Stimulated activated naive CD8-positive, alpha-beta T cell treated with anti-CD3 and anti-CD28 coated beads, Interleukin-15, Interleukin-2, amounts not matched to agents 100 ng/mL and 50 ng/mL, for 24 hours (primary cell): Measurements from ENCODE around the gene C1orf159.

Experiments
- H3K27ac Mint-ChIP-seq: one replicate; pipeline ENCODE4 v1.8.0; 2021; ENCODE audit warnings: mild to moderate bottlenecking, mixed read lengths
- H3K27me3 Mint-ChIP-seq: one replicate; pipeline ENCODE4 v1.8.0; 2021; ENCODE audit warnings: mixed read lengths
- H3K36me3 Mint-ChIP-seq: one replicate; pipeline ENCODE4 v1.8.0; 2021; ENCODE audit warnings: low read depth, mixed read lengths
- H3K4me1 Mint-ChIP-seq: one replicate; pipeline ENCODE4 v1.8.0; 2021; ENCODE audit warnings: low read depth, mixed read lengths
- H3K4me3 Mint-ChIP-seq: one replicate; pipeline ENCODE4 v1.8.0; 2021; ENCODE audit warnings: mild to moderate bottlenecking, mixed read lengths
- H3K9me3 Mint-ChIP-seq: one replicate; pipeline ENCODE4 v1.8.0; 2021; ENCODE audit warnings: mixed read lengths

Gene C1orf159

GRCh38 chr1:1130206-1131120 is 14.6 kb upstream of the C1orf159 start:
- Mint-ChIP-seq H3K36me3 (no peaks in the 10 kb centered on the region), H3K9me3 (no peaks in the 10 kb centered on the region), H3K27ac (no peak overlapping the region), H3K4me1 (peaks cover 2% of the 10 kb centered on the region), H3K27me3 (no peaks in the 10 kb centered on the region), H3K4me3 (no peak overlapping the region)

DNA sequence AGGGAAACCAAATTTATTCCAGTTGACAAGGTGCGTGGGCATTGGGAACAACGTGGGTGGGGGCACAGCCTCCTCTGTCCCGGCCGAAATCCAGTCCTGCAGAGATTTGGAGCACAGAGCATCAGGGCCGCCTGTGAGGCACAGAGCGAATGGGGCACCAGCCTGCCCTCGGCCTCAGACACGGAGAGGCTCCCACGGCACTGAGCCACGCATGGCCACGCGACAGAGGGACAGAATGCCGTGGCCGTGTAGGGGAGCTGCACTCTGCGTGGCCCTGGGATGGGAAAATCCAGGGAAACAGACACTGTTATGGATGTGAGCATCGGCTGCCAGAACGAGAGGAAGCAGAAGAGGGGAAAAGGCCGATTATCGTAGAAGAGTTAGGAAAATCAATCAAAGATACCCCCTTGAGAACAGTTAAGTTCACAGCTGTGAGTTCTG is 13.5 kb upstream of the C1orf159 start:
- Mint-ChIP-seq H3K9me3 (no peaks in the 10 kb centered on the region), H3K27ac (no peak overlapping the region), H3K27me3 (no peaks in the 10 kb centered on the region), H3K4me1 (no peaks in the 10 kb centered on the region), H3K4me3 (no peak overlapping the region), H3K36me3 (no peaks in the 10 kb centered on the region)

GRCh38 chr1:1128454-1129139 is 12.7 kb upstream of the C1orf159 start:
- H3K9me3 Mint-ChIP-seq = no peaks in the 10 kb centered on the region

DNA sequence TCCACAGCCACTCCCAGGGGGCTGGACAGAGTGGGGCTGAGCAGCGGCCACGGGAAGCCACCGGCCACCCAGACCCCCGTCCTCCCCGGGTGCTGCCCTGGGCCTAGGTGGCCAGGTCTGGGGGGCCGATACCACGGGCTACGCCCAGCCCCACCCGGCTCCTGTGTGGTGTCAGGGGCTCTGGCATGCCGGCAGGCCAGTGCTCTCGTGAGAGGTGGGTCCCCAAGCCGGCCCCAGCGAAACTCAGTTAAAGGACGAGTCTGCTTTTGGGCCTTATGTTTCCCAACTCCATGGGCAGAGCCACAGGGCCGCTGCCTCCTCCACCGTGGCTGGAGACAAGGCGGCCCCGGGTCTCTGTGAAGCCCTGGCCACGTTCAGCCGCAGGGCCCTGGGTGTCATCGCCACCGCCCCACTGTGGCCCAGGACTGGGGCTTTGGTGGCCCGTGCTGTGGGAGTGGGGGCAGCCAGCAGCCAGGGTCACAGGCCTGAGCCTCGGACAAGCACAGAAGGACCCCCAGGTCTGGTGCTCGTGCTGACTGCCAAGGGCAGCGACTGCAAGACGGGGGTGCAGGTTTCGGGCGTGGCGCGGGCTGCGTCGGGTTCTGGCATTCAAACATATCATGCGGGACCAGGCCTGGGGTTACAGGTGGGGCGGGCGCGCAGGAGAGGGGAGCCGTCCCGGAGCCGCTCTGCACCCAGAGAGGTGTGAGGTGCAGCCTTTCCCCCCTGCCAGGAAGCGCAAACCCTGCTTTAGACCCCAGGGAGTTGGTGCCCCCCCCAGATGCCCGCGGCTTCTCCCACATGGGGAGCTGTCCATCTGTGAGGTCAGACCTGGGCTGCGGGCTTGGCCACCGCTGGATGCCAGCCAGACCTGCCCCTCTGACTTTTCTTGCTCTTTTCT is 11.9 kb upstream of the C1orf159 start:
- Mint-ChIP-seq H3K9me3 (no peaks in the 10 kb centered on the region), H3K4me1 (peaks cover 8% of the 10 kb centered on the region), H3K27me3 (no peaks in the 10 kb centered on the region), H3K4me3 (no peak overlapping the region), H3K36me3 (no peaks in the 10 kb centered on the region), H3K27ac (no peak overlapping the region)

More at GRCh38 chr1:1128454-1129139, 12.7 kb upstream of the C1orf159 start:
- peaks cover 3% of the 10 kb centered on the region for H3K4me1 Mint-ChIP-seq
- no peaks in the 10 kb centered on the region for H3K36me3 Mint-ChIP-seq
- no peaks in the 10 kb centered on the region for H3K27me3 Mint-ChIP-seq
- H3K4me3 Mint-ChIP-seq = no peak overlapping the region
- H3K27ac Mint-ChIP-seq = no peak overlapping the region

DNA sequence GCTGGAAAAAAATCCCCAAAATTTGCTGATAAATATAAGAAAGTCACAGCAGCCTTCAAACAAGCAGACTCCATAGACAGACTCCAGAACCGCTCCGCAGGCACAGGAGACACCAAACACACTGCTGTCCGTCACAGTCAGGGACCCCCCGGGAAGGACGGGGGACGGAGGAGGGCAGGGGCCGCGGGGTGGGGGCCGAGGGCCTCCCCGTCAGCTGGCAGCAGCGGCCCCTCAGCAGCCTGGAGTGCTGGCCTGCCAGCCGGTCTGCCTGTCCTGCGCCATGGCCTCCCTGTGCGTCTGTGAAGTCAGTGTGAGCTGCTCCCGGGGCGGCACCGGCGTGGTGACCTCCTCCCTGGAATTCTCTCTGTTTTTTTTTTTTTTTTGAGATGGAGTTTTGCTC is 10.1 kb upstream of the C1orf159 start:
- no peaks in the 10 kb centered on the region for H3K27me3 Mint-ChIP-seq
- no peak overlapping the region for H3K27ac Mint-ChIP-seq
- no peaks in the 10 kb centered on the region for H3K9me3 Mint-ChIP-seq
- peaks cover 11% of the 10 kb centered on the region for H3K4me1 Mint-ChIP-seq
- no peak overlapping the region for H3K4me3 Mint-ChIP-seq
- H3K36me3 Mint-ChIP-seq = no peaks in the 10 kb centered on the region

DNA sequence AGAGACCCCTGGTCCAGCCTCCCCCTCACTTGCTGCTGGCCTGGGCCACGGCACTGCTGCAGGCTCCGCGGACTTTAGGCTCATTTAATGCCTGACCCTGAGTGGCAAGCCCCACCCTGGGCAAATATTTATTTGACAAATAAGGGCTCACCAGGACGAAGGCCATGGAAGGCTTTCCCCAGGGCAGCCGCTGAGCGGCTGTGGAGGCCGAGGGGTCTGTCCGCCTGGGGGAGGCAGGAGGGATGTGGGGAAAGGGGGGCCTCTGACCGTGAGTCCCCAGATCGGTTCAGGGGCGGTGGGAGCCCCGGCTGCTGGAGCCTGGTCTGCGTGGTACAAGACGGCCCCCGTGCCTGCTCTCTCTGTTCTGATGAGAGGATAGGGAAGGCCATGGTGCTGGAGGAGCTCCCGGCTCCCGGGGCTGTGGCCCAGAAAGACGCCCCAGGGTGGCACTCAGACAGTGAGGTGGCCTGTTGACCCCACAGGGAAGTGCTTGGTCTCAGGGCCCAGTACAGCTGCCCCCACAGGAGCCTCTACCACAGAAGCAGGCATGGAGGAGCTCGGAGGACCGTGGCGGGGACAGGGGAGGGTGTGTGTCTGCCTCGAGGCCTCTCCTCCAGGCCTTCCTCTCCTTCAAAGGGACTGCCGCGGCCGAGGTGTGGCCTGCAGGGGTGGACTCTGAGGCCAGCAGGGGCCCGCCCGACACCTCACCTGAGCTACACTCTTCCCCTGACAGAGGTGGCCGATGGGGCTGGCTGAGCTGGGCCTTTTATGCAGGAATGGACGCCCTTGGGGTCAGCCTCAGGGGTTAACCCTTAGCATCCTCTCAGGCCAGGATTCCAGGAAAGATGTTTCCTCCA is 9.1 kb upstream of the C1orf159 start:
- no peak overlapping the region for H3K27ac Mint-ChIP-seq
- peaks cover 11% of the 10 kb centered on the region for H3K4me1 Mint-ChIP-seq

DNA sequence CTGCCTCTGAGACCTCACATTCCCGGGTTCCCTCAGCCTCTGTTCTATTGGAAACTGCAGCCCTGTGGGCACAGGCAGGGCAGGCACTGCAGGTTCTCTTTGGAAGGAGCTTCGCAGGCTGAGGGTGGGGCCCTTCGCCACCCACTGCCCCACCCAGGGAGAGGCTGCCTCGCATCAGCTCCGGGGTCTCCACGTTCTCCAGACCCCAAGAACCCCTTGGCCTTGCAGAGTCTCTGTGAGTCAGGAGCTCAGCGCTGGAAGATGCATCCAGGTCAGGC is 8.6 kb upstream of the C1orf159 start:
- H3K27ac Mint-ChIP-seq = no peak overlapping the region

More for the DNA sequence above, 9.1 kb upstream of the C1orf159 start:
- no peaks in the 10 kb centered on the region for H3K27me3 Mint-ChIP-seq
- no peaks in the 10 kb centered on the region for H3K9me3 Mint-ChIP-seq
- no peaks in the 10 kb centered on the region for H3K36me3 Mint-ChIP-seq
- H3K4me3 Mint-ChIP-seq = no peak overlapping the region

GRCh38 chr1:1123581-1124507 is 8.0 kb upstream of the C1orf159 start:
- H3K9me3 Mint-ChIP-seq = no peaks in the 10 kb centered on the region
- H3K4me3 Mint-ChIP-seq = peak overlapping the region; percentile 41
- peaks cover 7% of the 10 kb centered on the region for H3K27me3 Mint-ChIP-seq
- peak overlapping the region; percentile 40 for H3K27ac Mint-ChIP-seq
- H3K36me3 Mint-ChIP-seq = no peaks in the 10 kb centered on the region
- peaks cover 11% of the 10 kb centered on the region for H3K4me1 Mint-ChIP-seq

More for the DNA sequence above, 8.6 kb upstream of the C1orf159 start:
- Mint-ChIP-seq H3K36me3 (no peaks in the 10 kb centered on the region), H3K27me3 (peaks cover under 1% of the 10 kb centered on the region), H3K9me3 (no peaks in the 10 kb centered on the region), H3K4me3 (no peak overlapping the region), H3K4me1 (peaks cover 11% of the 10 kb centered on the region)

GRCh38 chr1:1122981-1123480 is 7.1 kb upstream of the C1orf159 start:
- peaks cover 11% of the 10 kb centered on the region for H3K27me3 Mint-ChIP-seq
- H3K9me3 Mint-ChIP-seq = no peaks in the 10 kb centered on the region
- no peaks in the 10 kb centered on the region for H3K36me3 Mint-ChIP-seq
- H3K27ac Mint-ChIP-seq = no peak overlapping the region
- no peak overlapping the region for H3K4me3 Mint-ChIP-seq
- peaks cover 11% of the 10 kb centered on the region for H3K4me1 Mint-ChIP-seq

GRCh38 chr1:1122078-1122811 is 6.4 kb upstream of the C1orf159 start:
- Mint-ChIP-seq H3K27ac (no peak overlapping the region), H3K4me1 (peaks cover 16% of the 10 kb centered on the region), H3K4me3 (no peak overlapping the region)

DNA sequence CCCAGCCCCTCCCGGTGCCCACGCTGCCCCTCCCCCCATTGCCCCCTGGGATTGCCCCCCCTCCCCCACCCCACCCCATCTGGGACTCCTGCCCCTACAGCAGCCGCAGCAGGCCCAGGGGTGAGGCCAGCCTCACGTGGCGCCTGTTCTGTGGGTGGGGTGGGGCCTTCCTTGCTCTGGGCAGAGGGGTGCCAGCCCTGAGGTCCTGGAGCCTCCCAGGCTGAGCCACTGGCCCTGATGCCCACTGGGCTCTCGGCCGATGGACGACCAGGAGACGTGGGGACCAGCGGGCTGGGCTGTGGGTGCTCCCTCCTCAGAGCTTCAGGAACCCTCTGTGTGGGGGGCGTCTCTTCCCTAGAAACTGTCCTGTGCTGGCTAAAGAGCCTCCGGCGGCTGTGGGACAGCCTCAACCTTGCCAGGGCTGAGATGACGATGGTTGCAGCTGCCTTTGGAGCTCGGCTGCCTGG is 5.8 kb upstream of the C1orf159 start:
- no peak overlapping the region for H3K4me3 Mint-ChIP-seq
- H3K27me3 Mint-ChIP-seq = peaks cover 11% of the 10 kb centered on the region
- H3K4me1 Mint-ChIP-seq = peaks cover 17% of the 10 kb centered on the region
- no peak overlapping the region for H3K27ac Mint-ChIP-seq
- H3K9me3 Mint-ChIP-seq = no peaks in the 10 kb centered on the region
- H3K36me3 Mint-ChIP-seq = no peaks in the 10 kb centered on the region

More at GRCh38 chr1:1122078-1122811, 6.4 kb upstream of the C1orf159 start:
- H3K9me3 Mint-ChIP-seq = no peaks in the 10 kb centered on the region
- H3K36me3 Mint-ChIP-seq = no peaks in the 10 kb centered on the region
- peaks cover 11% of the 10 kb centered on the region for H3K27me3 Mint-ChIP-seq

- H3K4me1 Mint-ChIP-seq = peaks cover 17% of the 10 kb centered on the region
- H3K36me3 Mint-ChIP-seq = no peaks in the 10 kb centered on the region
- peaks cover 11% of the 10 kb centered on the region for H3K27me3 Mint-ChIP-seq
- H3K4me3 Mint-ChIP-seq = no peak overlapping the region
- H3K27ac Mint-ChIP-seq = no peak overlapping the region
- no peaks in the 10 kb centered on the region for H3K9me3 Mint-ChIP-seq
Measured at GRCh38 chr1:1120866-1121591, 5.1 kb upstream of the C1orf159 start.
